NCI-H146 treated with DMSO at 0.1 percent for 48 hours (cell line): ENCODE data around the gene TMEM89.
A peak's percentile ranks its signal among the peaks of the same experiment; 100 is the strongest.

ENCODE experiments used
- DNase-seq: peaks from one replicate; lab custom pipeline; 2025; ENCODE audit not compliant: unreplicated experiment; lab: John Stamatoyannopoulos, UW

The TMEM89 gene

DNA sequence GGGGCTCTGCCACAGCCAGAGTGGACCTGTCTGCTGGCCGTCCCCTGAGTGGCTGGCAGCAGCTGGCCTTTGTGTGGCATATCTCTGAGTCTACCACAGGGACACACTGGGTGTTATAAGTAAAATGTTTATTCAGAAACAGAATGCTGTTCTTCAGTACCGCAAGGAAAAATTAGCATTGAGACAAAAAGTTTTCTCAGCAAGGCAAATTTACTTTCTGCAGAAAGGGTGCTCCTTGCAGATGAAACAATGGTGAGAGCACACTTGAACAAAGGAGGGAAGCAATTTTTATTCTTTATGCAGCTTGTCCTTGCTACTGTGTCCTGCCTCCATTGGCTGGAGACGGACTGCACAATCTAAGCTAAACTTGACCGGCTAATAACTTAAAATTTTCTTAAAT, 4.0 kb downstream of the TMEM89 start:
- no peak for DNase-seq

DNA sequence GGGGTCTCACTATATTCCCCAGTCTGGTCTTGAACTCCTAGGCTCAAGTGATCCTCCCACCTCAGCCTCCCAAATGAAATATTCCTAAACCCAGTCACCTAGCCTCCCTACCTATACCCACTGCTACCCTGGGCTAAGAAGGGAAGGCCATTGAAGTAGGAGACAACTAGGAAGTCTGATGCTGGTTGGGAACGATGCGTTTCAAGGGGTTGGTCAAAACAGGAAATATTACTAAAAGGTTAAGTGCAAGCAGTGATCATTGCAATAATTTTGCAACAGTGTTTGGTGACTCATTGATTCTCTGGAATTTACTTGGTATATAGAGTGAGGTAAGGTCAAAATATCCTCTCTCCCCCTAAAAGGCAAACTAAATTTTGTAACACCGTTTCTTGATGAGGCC, 7.5 kb downstream of the TMEM89 start:
- DNase-seq: no peak

DNA sequence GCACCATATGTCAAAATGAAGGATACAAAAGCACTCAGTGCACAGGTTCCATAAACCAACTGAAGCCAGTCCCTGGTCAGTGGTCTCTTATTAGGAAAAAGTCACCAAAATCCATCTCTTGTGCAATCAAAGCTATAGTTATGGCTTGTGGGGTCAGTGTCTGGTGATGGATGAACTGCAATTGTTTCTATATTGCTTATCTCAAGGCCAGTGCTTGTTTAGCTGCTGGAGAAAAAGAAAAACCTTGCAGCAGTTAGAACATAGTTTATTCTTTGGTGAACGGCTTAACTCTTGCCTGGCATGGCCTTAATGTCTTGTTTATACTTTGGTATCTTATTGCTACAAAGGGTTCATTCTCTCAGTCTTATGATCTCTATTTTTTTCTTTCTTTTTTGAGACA, 9.3 kb downstream of the TMEM89 start:
- DNase-seq: no peak

DNA sequence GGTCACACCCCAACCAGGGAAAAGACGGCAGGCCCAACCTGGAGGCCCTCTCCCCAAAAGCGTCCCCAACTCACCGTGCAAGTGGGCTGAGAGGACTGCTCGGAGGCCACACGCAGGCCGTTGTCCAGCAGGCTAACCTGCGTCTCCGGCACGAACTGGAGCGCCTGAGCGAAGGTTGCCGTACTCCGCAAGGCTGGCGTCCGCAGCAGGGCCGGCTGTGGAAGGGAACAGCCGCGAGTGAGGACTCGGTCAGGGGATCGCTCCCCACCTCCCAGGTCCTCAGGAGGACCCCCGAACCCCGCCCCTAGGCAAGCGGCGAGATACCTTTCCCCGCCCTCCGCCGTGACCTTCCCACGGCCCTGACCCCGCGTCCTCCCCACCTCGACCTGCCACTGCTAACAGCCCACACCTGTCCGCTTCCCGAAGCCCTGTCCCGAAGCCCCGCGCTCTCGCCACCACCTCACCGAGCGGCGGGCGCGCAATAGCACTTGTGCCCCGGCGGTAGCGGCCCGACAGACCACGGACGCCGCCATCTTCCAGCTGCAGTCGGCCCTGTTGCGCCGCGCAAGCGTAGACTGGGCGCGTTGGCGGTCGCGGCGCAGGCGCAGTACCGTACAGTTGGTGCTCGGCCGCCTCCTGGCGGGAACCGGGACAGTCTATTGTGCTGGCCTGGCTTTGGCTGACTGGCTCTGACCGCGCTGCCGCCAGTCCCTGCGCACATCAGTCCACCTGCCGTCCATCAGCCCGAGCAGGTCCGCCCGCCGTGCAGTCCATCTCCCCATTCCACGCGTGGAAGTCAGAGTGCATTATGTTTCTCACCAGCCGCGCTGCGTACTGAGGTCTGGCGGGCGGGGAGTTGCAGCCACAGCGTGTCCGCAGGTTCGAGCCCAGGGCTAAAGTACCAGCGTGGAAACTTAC, 12.2 kb downstream of the TMEM89 start, which contains the start of gene UQCRC1:
Gene UQCRC1 (minus strand): TSS at position 559 of the 918 bp plus-strand sequence. CDS start 26 bp downstream, at position 533.
- DNase-seq: peak; percentile 63

DNA sequence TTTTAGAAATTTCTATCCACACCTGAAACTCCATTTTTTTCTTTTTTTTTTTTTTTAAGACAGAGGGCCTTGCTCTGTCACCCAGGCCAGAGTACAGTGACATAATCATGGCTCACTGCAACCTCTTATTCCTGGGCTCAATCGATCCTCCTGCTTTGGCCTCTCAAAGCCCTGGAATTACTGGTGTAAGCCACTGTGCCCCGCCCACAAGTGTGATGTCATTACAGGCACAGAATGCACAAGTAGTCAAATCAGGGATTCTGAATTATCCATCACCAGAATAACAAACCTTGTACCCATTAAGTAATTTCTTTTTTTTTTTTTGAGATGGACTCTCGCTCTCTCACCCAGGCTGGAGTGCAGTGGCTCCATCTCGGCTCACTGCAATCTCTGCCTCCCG, 14.1 kb downstream of the TMEM89 start:
- no peak for DNase-seq

DNA sequence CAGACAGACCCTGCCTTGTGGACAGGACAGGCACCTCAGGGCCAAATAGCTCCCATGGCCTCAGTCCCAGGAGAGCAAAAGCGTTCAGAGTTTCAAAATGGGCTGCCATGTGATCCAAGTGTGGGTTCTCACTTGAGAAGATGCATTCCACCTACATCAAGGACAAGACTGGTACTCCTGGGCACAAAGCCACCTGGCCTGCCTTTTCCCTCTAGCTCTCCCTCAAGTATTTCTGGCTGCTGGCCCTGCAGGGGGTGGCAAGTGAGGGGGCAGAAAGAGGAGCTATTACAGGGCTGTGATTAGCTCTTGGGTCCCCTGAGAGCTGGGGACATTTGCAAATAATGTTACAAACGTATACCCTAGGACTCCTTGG, 20.0 kb downstream of the TMEM89 start:
- no peak for DNase-seq

DNA sequence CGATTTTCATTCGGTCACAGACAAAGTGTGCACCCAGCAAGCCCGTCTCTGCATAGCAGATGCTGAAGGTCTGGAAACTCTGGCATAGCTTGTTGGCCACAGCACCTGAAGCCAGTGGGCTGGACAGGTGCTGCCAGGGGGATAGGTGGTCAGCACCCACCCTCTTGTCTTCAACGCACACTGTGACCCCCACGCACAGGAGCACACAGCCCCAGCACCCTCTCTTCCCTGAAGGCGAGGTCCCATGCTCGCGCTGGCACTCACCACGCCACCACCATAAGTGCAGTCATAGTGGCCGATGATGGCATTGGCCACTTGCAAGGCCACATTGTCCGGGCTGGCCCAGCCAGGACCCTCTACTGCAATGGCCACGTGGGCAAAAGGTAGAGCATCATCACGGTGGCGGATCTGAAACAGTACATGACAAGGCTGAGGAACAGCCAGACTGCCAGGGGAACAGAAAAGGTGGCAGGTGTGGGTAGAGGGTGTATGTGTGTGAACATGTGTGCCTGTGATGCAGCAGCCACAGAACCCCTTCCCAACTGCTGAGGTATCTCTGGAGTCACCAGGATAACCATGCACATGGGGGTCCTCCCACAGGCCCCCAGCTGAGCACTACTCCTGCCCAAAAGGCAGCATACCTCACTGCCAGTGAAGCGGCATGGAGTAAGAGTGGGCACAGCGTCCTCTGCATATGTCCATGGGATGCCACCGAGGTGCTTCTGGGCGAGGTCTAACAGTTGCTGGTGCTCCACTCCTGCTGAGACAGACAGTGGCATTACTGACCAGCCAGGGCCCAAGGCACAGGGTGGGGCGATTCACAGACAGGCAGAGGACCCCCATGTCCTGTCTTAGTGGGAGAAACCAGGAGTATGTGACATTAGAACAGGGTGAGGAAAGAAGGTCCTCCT, 20.6 kb downstream of the TMEM89 start:
- no peak for DNase-seq

DNA sequence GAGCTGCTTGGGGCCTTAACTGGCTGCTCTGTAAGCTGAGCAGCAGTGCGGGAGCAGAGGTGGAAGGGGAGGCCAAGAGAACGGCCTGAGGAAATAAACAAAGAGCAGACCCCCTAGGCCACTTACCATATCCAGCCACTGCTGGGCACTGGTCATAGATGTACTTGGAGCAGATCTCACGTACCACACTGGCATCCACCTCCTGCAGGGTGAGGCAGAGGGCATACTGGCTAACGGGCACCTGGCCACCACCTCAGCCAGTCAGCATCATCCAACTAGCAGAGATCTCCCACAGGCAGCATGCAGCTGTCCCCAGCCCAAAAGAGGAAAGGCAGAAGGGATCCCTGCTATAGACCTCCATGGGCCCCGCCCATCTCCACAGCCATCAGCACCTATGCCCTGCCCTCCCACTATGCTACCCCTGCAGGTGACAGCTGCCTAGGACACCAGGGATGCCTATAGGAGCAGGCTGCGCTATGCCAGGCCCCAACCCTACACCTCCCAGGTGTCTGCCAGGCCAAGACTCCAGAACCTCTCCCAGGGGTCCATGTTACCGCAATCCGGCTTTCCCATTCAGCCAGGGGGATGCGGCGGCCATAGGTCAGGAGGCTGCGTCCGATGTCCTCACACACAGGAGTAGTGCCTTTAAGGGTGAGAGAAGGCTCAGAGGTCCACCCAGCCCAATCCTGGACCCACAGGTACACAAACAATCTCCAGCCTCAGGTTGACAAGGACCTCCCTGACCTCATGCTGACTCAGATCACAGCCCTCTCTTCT, 21.9 kb downstream of the TMEM89 start:
- DNase-seq: no peak

DNA sequence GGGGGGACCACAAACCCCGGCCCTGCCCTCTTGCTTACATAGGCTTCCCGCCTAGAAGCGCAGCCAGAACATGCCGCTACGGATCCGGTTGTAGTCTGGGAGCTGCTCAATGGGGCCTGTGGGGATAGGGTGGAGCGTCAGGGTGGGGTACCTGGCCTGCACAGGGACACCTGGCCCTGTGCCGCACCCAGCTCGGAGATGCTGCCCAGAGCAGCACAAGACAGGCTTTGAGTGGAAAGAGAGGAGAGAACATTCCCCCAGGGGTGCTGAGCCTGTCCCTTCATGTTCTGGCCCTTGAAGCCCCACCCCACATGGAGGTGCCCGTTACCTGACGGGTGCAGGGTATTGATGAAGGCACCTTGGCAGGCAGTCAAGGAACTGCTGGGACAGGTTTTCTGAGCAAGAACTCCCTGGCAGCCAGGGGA, 22.5 kb downstream of the TMEM89 start:
- DNase-seq: no peak

DNA sequence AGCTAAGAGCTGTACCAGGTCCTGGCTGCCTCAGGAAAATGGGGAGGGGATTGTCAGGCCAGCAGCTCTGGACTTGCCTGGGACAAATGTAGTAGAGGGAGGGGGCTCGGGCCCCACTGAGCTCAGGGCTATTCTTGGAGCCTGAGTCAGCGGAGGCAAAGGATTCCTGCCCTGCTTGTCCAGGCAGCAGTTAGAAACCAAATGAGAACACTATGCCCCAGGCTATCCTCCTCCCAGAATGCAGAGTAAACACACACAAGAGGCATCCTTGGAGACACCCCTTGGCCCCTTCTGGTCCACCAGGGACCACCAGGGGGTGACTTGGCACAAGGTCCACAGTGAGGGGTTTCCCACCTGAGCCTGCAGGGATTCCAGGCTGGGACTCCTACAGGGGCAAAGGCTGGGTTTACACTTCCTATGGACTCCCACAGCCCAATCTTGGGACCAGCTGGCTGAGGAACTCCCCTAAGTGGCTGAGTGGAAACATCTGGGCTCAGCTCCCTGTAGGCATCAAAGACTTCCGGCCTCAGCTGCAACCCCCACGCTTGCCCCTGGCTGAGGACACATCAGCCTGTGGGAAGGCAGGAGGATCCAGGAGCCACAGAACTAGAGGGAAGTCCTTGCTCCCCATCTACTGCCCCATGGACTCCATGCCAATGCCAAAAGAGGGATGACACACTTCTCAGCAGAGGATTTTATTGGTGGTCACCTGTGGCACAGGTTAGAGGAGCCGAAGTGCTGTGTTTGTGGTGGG, 23.1 kb downstream of the TMEM89 start:
- no peak for DNase-seq

DNA sequence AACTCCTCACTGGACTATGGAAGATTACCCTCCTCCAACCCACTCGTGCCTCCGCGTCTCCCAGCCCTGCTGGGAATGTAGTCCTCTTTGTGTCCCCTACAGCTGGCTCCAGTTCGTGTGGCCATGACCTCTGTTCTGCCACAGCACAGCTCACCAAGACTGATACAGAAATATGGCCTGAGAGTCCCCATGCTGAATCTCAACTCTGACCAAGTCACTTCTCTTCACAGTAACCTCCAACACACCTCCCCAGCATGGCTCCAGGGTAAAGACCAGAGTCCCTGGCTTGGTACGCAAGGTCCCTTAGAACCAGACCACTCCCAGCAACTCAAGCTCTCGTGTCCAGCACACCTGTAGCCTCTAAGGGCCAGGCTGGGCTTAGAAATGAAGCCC, 24.2 kb downstream of the TMEM89 start:
- no peak for DNase-seq

DNA sequence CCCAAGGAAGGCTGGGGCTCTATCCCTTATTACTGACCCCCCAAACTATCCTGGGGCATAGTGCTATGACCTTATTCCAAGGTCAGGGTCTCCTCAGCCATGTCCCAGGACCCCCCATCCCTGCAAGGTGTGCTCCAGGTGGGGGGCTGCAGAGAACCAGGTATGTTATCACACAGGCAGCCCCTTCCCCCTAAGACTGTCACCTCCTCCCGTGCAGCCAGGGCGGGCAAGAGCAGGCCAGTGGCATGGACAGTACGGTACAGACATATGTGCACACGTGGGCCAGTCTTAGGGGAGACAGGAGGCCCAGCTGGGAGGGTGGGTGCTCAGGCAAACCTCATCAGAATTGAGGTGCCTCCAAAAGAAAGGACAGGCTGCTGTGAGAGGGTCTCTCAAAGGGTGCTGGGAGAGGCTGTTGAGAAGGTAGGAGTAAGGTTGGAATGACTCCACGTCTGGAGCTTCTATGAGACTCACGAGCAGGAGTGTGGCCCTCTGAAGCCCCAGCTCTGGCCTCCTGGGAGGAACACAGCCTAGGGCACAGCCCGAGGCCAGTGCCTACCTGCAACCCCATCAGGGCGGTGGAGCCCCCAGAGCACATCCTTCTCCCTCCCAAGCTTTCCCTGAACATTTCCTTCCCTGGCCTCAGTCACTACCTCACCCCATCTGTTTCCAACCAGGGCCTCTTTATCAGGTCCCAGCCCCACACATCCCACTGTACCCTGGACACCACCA, 24.7 kb downstream of the TMEM89 start:
- DNase-seq: no peak

DNA sequence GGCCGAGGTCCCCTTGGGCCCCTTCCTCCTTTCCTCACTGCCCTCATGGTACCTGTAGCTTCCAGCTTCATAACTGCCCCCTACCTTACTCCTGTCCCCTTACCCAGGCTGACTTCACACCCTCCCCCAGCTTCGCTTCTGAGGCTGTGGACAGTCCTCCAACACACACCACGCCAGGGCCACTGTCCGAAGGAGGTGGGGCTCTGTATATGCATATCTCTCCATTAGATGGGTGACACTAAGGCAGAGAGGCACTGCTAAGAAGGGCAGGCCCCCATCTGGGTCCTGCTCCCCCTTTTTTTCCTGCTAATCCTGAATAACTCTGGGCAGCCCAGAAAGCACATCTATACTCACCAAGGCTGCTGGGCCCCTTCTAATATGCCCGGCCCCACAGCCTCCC, 25.4 kb downstream of the TMEM89 start:
- no peak for DNase-seq

DNA sequence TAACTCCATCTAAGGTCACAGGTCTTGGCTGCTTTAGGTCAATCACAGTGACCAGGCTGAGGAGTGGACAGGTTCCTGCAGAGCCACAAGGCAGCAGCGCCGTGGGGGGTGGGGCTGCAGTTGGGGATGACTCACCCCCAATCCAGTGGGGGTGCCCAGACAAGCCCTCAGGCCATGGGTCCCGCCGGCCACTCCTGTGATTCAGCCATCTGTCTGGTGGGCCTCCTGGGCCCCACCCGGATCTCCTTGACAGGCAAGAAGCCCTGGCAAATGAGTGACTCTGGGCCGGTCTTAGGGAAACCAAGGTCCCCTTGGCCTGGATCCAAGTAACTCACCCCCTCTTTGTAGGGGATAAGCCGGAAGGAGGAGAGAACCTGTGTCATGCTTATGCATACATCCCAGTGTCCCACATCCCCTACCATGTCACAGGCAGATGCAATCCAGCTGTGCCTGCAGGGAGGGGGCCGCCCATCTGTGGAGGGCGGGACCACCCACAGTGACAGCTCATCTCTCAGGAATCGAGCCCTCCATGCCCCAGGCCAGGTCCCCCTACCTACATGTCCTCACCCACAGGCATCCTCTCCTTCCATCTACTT, 25.9 kb downstream of the TMEM89 start:
- no peak for DNase-seq

DNA sequence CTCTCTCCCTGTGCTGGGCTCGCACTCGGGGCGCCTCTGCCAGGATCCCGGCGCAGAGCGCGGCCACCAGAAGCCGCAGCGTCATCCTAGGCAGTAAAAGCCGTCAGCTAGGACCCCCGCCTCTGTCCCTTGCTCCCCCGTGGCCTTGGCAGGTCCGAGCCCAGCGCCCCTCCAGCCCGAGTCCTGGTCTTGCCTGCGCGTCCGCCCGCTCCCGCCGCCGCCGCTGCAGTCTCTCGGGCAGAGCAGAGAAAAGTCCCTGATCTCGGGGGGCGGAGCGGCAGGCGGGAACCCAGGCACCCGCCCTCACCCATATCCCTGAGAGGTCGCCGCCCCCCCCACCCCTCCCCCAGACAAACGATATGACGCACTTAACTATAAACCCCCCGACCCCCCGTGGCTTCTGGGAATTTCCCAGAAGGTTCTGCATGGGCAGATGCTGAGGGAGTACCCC, 26.5 kb downstream of the TMEM89 start, which contains the start of gene COL7A1:
Gene COL7A1 (minus strand): TSS at position 255 of the 451 bp plus-strand sequence. CDS start 170 bp downstream, at position 85.
- DNase-seq: no peak

DNA sequence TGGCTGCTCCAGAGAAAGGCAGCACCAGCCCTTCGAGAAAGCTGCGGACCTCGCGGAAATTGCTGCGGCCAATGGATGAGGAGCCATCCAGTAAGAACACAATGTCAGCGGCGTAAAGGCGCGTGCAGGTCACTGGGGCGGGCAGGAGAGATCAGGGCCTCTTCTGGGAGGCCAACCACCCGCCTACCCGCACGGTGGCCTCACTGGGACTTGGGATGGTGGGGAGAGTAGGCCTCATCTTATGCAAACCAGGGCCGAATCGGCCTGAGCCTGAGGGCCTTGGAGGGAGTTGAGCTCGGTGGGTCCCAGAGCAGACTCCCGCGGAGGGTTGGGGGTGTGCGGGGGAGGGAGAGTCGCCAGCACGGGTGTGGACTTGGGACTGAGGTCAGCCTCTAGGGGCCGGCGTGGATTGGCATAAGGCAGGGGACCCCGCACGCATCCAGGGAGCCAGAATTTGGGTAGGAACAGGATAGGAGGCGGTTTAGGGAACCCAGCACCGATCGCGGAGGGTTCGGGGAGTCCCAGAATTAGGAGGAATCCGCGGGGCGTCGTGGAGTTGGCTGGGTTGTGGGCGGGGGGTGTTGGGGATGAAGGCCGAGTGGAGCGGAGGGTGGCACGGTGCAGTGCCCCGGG, 27.0 kb downstream of the TMEM89 start:
- DNase-seq: no peak

DNA sequence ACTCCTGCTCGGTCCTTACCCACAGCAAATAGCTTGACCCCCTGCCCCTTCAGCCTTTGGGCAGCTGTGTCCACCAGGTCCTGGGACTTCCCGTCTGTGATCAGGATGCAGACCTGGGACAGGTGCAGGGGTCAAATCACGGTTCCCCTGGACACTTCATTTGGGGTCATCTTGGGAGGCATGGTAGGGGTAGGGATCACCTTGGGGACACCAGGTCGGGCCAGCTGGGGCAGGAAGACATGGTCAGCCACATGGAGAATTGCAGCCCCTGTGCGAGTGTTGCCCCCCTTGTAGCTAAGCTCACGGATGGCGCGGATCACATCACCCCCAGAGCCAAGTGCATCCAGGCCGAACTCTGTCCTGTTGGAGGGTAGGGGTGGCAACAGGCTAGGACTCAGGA, 28.2 kb downstream of the TMEM89 start:
- no peak for DNase-seq

DNA sequence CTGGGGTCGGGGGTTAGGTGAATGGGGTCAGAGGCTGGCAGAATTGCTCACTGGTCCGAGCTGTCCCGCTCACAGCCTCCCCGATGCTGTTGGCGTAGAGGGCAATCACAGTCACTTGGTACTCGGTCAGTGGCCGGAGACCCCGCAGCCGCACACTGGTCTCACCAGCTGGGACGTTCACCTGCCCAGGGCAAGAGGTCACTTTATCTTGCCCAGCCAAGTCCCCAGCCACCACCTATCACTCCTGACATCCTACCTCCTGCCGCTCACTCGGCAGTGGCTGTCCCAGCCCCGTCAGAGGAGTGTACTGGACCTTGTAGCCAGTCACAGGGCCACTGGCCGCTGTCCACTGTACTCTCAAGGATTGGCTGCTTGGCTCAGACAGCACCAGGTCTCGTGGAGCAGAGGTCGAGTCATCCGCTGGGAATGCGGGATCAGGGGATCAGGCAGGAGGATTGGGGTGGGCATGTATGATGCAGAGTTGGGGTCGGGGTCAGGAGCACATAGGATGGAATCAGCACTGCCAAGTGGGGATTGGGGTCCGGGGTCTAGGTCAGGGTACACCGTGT, 29.0 kb downstream of the TMEM89 start:
- DNase-seq: no peak
